BJ (cell line): ENCODE measurements around the gene DRC3. TPM values are rescaled to one million over a fixed set of nuclear protein-coding genes. Genes with fewer than 3 reads are reported as not detected.

Experiments
- CTCF ChIA-PET: fragments of 350-600 bp; formaldehyde crosslinking; extraction: SDS; loops from one replicate; lab custom pipeline; 2021; ENCODE audit warnings: antibody characterized with exemption, inconsistent platforms; lab: Yijun Ruan, JAX
- POLR2A ChIA-PET: fragments of 300-600 bp; sonication (Branson Sonifier 250); formaldehyde crosslinking; extraction: SDS; loops from one replicate; lab custom pipeline; 2021; ENCODE audit warnings: antibody characterized with exemption; lab: Charles Lee
- DNase-seq: peaks from one replicate; pipeline ENCODE4 v3.0.0-alpha.2; 2011; ENCODE audit warnings: low read depth
- H3K27me3 ChIP-seq: 2 replicates; pipeline ENCODE4 v1.6.0; 2011; ENCODE audit warnings: low read length; ENCODE audit not compliant: control insufficient read depth, insufficient read depth
- H3K36me3 ChIP-seq: 2 replicates; pipeline ENCODE4 v1.5.1; 2011; ENCODE audit warnings: low read length; ENCODE audit not compliant: control insufficient read depth, insufficient read depth
- H3K4me3 ChIP-seq: 2 replicates; pipeline ENCODE4 v1.5.1; 2011; ENCODE audit warnings: low read depth, mild to moderate bottlenecking, control low read depth, low read length
- polyA plus RNA-seq: library from polyadenylated mRNA; depleted of rRNA; stranded (reverse); fragments of >200 nt; gene quantifications from 2 replicates; pipeline ENCODE4 v1.2.3, GENCODE V29; 2011
- TF ChIP-seq, protein P1 (sequence below): IDR thresholded peaks from 2 replicates; pipeline ENCODE4 v1.5.1; 2011; ENCODE audit warnings: low read depth, mild to moderate bottlenecking, control low read depth, inconsistent platforms, low read length, moderate library complexity; ENCODE audit not compliant: insufficient read depth

Gene DRC3
- polyA plus RNA-seq, 1 experiment, result 1.2 TPM

DNA sequence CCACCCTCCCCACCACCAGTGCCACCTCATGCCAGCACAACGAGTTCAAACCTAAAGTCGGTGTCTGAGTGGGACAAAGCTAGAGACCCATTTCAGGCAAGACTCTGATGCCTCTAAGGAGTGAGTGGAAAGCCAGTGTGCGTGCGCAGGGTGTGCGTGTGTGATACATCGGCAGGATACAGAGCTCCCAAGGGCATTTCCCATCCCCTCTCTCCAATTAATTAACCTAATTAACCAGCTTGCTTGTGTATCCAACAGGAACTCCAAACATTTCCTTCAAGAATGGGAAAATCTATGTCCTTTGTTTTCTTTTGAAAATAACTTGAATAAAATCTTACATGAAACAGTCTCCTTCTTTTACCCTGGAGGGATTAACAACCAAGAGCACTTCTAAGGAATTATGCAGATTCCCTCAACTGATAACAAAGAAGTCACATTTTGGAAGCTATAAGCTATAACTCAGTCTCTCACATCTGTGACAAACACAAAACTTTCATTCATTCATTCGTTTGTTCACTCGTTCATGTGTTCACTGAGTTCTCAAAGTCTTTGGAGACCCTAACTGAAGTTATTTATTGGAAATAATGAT, 56.4 kb downstream of the DRC3 start:
- TF ChIP-seq, protein P1, sequence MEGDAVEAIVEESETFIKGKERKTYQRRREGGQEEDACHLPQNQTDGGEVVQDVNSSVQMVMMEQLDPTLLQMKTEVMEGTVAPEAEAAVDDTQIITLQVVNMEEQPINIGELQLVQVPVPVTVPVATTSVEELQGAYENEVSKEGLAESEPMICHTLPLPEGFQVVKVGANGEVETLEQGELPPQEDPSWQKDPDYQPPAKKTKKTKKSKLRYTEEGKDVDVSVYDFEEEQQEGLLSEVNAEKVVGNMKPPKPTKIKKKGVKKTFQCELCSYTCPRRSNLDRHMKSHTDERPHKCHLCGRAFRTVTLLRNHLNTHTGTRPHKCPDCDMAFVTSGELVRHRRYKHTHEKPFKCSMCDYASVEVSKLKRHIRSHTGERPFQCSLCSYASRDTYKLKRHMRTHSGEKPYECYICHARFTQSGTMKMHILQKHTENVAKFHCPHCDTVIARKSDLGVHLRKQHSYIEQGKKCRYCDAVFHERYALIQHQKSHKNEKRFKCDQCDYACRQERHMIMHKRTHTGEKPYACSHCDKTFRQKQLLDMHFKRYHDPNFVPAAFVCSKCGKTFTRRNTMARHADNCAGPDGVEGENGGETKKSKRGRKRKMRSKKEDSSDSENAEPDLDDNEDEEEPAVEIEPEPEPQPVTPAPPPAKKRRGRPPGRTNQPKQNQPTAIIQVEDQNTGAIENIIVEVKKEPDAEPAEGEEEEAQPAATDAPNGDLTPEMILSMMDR, result no peak
- DNase-seq, result no peak
- Histone ChIP-seq H3K36me3 (peaks cover 2% of the 10 kb centered on the region), H3K4me3 (no peak overlapping the region), H3K27me3 (no peaks in the 10 kb centered on the region)
- CTCF ChIA-PET, result interaction anchor here (1.6 kb wide), 2 partner anchors 36 to 138 kb away, joined by 4 to 13 read pairs; no protein-coding TSS in a partner anchor
- POLR2A ChIA-PET, result no interaction called here

DNA sequence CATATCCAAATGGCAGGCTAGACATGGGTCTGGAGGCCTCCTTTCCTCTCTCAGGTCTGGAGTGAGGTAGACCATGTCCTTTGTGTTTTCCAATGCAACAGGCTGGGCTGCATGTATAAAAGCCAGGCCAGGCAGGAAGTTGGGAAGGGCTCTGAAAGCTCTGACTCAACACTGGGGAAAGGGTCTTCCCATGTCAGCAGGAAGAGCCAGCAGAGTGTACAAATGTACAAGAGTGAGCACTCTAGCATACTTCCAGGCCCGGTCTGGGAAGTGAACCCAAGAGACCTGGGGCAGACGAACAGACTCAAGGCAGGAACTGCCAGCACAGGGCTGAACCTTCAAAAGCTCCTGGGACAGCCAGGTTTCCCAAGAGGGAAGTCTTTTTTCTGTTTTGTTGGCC, 59.3 kb downstream of the DRC3 start:
- ChIA-PET CTCF (interaction anchor here (0.8 to 3.8 kb wide), 8 partner anchors 11 to 220 kb away, joined by 3 to 46 read pairs (median 6); no protein-coding TSS in a partner anchor), POLR2A (no interaction called here)

DNA sequence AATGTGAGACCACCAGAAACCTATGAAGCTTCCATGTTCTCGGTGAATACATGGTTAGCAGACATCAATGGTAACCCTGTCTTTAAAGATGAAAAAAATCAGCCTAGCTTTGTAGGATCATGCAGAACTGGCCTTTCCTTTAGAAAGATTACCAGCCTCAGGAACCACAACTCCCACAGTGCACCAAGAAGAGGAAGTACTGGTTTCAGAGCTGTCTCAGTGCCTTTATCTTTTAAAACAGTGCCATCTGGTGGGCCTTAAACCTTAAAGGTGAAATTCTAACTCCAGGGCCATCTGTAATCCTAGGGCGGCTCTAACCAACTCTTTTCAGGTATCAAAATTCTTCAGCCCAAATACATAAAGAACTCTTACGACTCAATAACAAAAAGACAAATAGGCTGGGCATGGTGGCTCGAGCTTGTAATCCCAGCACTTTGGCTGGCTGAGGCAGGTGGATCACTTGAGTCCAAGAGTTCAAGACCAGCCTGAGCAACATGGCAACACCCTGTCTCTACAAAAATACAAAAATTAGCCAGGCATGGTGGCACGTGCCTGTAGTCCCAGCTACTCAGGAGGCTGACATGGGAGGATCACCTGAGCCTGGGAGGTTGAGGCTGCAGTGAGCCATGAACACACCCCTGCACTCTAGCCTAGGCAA, 60.9 kb downstream of the DRC3 start:
- no peak for DNase-seq
- TF ChIP-seq, protein P1, result peak; percentile 52
- CTCF ChIA-PET, result interaction anchor here (0.7 to 3.9 kb wide), 26 partner anchors 8 to 354 kb away, joined by 3 to 46 read pairs (median 6); partner anchors contain the start of gene SREBF1
- POLR2A ChIA-PET, result no interaction called here
- no peak overlapping the region for H3K4me3 ChIP-seq
- H3K36me3 ChIP-seq, result no peaks in the 10 kb centered on the region
- H3K27me3 ChIP-seq, result no peaks in the 10 kb centered on the region

More for the DNA sequence above, 59.3 kb downstream of the DRC3 start:
- no peak overlapping the region for H3K4me3 ChIP-seq
- no peaks in the 10 kb centered on the region for H3K27me3 ChIP-seq
- TF ChIP-seq, protein P1, result no peak
- H3K36me3 ChIP-seq, result no peaks in the 10 kb centered on the region; the same call in 1 of the 2 replicates
- DNase-seq, result no peak

- ChIA-PET CTCF (interaction anchor here (0.9 to 3.9 kb wide), 8 partner anchors 53 to 223 kb away, joined by 3 to 24 read pairs (median 10); partner anchors contain the start of gene SREBF1), POLR2A (no interaction called here)
- TF ChIP-seq, protein P1, result no peak
- Histone ChIP-seq H3K4me3 (no peak overlapping the region), H3K36me3 (no peaks in the 10 kb centered on the region), H3K27me3 (no peaks in the 10 kb centered on the region)
- no peak for DNase-seq
Measured at GRCh38 chr17:18035704-18036103, 63.0 kb downstream of the DRC3 start.

GRCh38 chr17:18037486-18037885, 64.8 kb downstream of the DRC3 start:
- Histone ChIP-seq H3K27me3 (no peaks in the 10 kb centered on the region), H3K4me3 (no peak overlapping the region), H3K36me3 (no peaks in the 10 kb centered on the region)
- CTCF ChIA-PET, result interaction anchor here (1.9 kb wide), 1 partner anchor 146 kb away, joined by 12 read pairs; no protein-coding TSS in a partner anchor
- TF ChIP-seq, protein P1, result no peak
- DNase-seq, result no peak
- POLR2A ChIA-PET, result no interaction called here
